Right atrium auricular region (tissue), 2 donors: Measurements from ENCODE around the gene SLCO4A1. TPM values are rescaled to one million over a fixed set of nuclear protein-coding genes. Genes with fewer than 3 reads are reported as not detected.

Experiments used
- DNase-seq: peaks from one replicate; pipeline ENCODE4 v3.0.0-alpha.2; 2019; ENCODE audit warnings: low spot score
- H3K27ac ChIP-seq, 2 donors: fragments of 200-600 bp; sonication (generic); 1 replicate in 1 of 2; 2 replicates in 1 of 2; pipeline ENCODE4 v1.5.1; 2016 to 2019
- H3K27me3 ChIP-seq, 2 donors: fragments of 200-600 bp; sonication (generic); one replicate each; pipeline versions ENCODE4 v1.5.1 to v1.6.0; 2017 to 2019
- H3K36me3 ChIP-seq: fragments of 200-600 bp; sonication (generic); one replicate; pipeline ENCODE4 v1.5.1; 2016
- H3K4me1 ChIP-seq, 2 donors: fragments of 200-600 bp; sonication (generic); one replicate each; pipeline versions ENCODE4 v1.5.1 to v1.6.0; 2017 to 2019
- H3K4me3 ChIP-seq, 2 donors: fragments of 200-600 bp; sonication (generic); 1 replicate in 1 of 2; 2 replicates in 1 of 2; pipeline ENCODE4 v1.5.1; 2017 to 2019; ENCODE audit warnings: mild to moderate bottlenecking in 1 of 2, moderate library complexity in 1 of 2
- H3K9me3 ChIP-seq, 2 donors: fragments of 200-600 bp; sonication (generic); one replicate each; pipeline ENCODE4 v1.5.1; 2019
- total RNA-seq, 2 donors: library from RNA; depleted of rRNA; stranded (reverse); fragments of >200 nt; gene quantifications; one replicate each; pipeline ENCODE4 v1.1.0, GENCODE V29; 2016
- TF ChIP-seq, protein P1 (sequence below), 2 donors: fragments of 200-600 bp; sonication (generic); IDR thresholded peaks; one replicate each; pipeline ENCODE4 v1.5.1; 2019; ENCODE audit warnings: antibody characterized with exemption in 2 of 2

SLCO4A1 gene
- total RNA-seq, 2 donors from 2014 or later = 13.4 to 19.8 TPM

DNA sequence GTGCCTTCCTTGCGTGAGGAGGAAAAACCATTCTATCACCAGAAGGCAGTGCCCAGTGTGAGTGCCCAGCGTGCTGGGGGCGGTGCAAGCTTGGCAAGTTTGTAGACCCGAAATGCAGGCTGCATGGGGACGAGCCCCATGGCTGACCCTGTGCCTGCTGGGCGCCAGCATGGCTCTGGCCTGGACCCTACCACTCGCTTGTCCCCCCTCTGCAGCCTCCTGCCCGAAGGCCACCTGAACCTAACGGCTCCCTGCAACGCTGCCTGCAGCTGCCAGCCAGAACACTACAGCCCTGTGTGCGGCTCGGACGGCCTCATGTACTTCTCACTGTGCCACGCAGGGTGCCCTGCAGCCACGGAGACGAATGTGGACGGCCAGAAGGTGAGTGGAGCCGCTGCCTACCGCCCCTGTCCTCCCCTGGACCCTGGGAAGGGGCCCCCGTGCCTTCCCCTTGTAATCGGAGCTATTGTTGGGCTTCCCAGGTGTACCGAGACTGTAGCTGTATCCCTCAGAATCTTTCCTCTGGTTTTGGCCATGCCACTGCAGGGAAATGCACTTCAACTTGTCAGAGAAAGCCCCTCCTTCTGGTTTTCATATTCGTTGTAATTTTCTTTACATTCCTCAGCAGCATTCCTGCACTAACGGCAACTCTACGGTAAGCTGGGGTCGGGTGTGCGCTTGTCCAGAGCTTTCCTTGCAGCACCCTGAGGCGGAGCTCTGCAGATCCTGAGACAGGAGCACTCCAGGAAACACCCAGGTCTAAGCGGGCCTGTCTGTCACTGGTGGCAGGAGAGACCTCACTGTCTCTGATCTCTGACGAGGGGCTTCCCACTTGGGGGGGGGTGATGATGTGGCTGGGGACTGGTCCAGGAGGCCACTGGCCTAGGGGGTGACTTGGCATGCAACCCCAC is 25.5 kb downstream of the SLCO4A1 start:
- Histone ChIP-seq H3K27ac (no peak overlapping the region), H3K36me3 (peaks cover 5% of the 10 kb centered on the region), H3K4me3 (no peak overlapping the region), H3K9me3 (no peaks in the 10 kb centered on the region), H3K4me1 (peaks cover 0 to 5% of the 10 kb centered on the region in 2 donors), H3K27me3 (no peaks in the 10 kb centered on the region)
- TF ChIP-seq, protein P1, sequence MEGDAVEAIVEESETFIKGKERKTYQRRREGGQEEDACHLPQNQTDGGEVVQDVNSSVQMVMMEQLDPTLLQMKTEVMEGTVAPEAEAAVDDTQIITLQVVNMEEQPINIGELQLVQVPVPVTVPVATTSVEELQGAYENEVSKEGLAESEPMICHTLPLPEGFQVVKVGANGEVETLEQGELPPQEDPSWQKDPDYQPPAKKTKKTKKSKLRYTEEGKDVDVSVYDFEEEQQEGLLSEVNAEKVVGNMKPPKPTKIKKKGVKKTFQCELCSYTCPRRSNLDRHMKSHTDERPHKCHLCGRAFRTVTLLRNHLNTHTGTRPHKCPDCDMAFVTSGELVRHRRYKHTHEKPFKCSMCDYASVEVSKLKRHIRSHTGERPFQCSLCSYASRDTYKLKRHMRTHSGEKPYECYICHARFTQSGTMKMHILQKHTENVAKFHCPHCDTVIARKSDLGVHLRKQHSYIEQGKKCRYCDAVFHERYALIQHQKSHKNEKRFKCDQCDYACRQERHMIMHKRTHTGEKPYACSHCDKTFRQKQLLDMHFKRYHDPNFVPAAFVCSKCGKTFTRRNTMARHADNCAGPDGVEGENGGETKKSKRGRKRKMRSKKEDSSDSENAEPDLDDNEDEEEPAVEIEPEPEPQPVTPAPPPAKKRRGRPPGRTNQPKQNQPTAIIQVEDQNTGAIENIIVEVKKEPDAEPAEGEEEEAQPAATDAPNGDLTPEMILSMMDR (IDR thresholded peaks at IDR 0.05) = no peak
- no peak for DNase-seq

DNA sequence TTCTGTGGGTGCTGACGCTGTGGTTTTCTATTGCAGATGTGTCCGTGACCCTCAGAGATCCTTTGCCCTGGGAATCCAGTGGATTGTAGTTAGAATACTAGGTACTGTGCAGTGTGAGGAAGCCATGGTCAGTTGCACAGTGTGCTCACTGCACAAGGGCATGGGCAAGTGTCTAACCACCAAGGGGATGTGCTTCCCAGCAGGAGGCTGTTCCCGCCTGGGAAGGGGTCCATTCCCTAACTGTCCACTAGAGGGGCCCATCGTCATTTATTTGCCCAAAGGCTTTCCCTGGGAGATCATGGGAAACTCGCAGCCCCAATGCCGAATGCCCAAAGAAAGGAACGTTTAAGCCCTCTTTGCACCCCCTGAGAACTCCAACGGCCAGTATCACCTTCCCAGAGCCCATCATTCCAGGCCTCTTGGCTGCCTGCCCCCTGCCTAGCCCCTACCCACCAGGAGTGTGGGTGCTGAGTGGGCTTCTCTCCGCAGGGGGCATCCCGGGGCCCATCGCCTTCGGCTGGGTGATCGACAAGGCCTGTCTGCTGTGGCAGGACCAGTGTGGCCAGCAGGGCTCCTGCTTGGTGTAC is 26.2 kb downstream of the SLCO4A1 start:
- H3K36me3 ChIP-seq = peaks cover 5% of the 10 kb centered on the region
- DNase-seq = peak; percentile 83
- no peak overlapping the region for H3K27ac ChIP-seq
- H3K4me3 ChIP-seq = no peak overlapping the region
- peaks cover 0 to 5% of the 10 kb centered on the region in 2 donors for H3K4me1 ChIP-seq
- TF ChIP-seq, protein P1 (IDR thresholded peaks at IDR 0.05) = peak; percentile 85 to 91
- H3K9me3 ChIP-seq = no peaks in the 10 kb centered on the region
- H3K27me3 ChIP-seq = no peaks in the 10 kb centered on the region

DNA sequence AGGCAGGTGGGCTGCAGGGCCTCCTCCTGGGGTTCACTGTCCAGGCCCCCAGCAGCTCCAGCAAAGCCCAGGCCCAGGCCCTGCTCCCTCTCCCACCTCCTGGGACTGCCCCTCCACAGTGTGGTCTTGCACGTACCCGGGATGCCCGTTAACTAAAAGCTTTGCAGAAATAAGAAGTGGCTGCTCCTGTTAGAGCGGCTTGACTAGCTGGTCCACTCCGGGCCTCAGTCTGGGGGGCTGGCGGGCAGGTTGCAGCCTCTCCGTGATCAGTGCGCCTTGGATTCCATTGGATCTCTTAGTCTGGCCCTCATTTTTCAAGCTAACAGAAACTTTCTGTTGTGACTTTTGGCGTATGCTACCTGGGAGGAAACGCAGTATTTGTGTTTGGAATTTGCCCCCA is 26.9 kb downstream of the SLCO4A1 start:
- Histone ChIP-seq H3K27ac (no peak overlapping the region), H3K4me3 (no peak overlapping the region), H3K9me3 (no peaks in the 10 kb centered on the region), H3K27me3 (no peaks in the 10 kb centered on the region), H3K4me1 (peaks cover 0 to 5% of the 10 kb centered on the region in 2 donors), H3K36me3 (peaks cover 5% of the 10 kb centered on the region)
- DNase-seq = no peak
- TF ChIP-seq, protein P1 (IDR thresholded peaks at IDR 0.05) = no peak

DNA sequence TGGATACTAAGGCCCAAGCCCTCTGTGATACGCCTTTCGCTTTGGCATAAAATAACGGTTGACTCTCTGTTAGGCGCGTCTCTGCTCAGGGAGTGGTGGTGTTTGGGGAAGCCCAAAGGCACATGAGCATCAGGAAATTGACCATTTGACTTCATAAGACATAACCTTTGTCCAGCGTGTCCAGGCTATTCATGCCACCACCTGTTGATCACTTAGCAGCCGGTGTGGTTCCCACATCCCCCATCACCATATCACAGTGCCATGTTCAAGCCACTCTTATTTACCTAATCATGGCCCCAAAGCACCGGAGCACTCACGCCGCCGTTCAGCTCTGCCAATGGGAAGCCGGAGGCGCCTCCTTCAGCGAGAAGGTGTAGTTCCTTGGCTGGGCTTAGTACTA is 27.9 kb downstream of the SLCO4A1 start:
- no peaks in the 10 kb centered on the region for H3K9me3 ChIP-seq
- H3K4me1 ChIP-seq = peaks cover 0 to 5% of the 10 kb centered on the region in 2 donors
- H3K4me3 ChIP-seq = no peak overlapping the region
- peaks cover 5% of the 10 kb centered on the region for H3K36me3 ChIP-seq
- no peaks in the 10 kb centered on the region for H3K27me3 ChIP-seq
- DNase-seq = no peak
- TF ChIP-seq, protein P1 (IDR thresholded peaks at IDR 0.05) = no peak
- no peak overlapping the region for H3K27ac ChIP-seq

DNA sequence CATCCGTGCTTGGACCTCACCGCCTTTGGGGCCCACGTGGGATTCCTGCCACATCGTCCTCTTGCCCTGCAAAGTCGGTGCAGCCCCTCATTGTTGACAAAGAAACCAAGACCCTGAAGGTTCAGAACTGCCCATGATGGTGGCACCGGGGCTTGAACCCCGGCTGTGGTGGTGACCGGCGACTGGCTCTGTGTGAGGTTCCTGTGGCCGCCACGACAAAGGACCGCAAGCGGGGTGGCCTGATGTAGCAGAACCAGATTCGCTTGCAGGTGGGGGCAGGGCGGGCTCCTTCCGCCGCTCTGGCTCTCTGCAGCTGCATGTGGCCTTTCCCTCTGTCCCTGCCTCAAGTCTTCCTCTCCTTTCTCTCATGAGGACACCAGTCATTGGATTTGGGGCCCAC is 28.7 kb downstream of the SLCO4A1 start:
- TF ChIP-seq, protein P1 (IDR thresholded peaks at IDR 0.05) = no peak

More for the DNA sequence above, 28.7 kb downstream of the SLCO4A1 start:
- no peaks in the 10 kb centered on the region for H3K9me3 ChIP-seq
- no peak for DNase-seq
- H3K27me3 ChIP-seq = no peaks in the 10 kb centered on the region
- H3K4me1 ChIP-seq = peaks cover 0 to 5% of the 10 kb centered on the region in 2 donors
- no peak overlapping the region for H3K27ac ChIP-seq
- H3K36me3 ChIP-seq = peaks cover 5% of the 10 kb centered on the region
- H3K4me3 ChIP-seq = no peak overlapping the region
